Mesenteric fat pad (tissue), 1 donor: ENCODE results near the gene IGLL5. TPM values are rescaled to one million over a fixed set of nuclear protein-coding genes. Genes with fewer than 3 reads are reported as not detected.
"Not testable (repeated sequence)": the region's sequence is repeated elsewhere in the genome, so short reads cannot be mapped to it uniquely, and the experiment has no call there.

Experiments used
- DNase-seq: peaks from one replicate; pipeline ENCODE4 v3.0.0-alpha.2; 2020; ENCODE audit warnings: low spot score
- total RNA-seq: library from RNA; stranded (reverse); fragmentation: NEBNext Ultra II Directional; extraction: Animal tissue kit (Norgen Biotek cat#: 25700); gene quantifications from one replicate; pipeline ENCODE4 v1.2.1, GENCODE V29; 2021
- donor health status: DM: yes; HTN: yes; CAD: no.

IGLL5 gene
- total RNA-seq, 1 donor from 2014 or later, result not detected

GRCh38 chr22:22912988-22913253, 25.3 kb downstream of the IGLL5 start:
- DNase-seq, result no peak

GRCh38 chr22:22913989-22914388, 26.4 kb downstream of the IGLL5 start:
- no peak for DNase-seq

DNA sequence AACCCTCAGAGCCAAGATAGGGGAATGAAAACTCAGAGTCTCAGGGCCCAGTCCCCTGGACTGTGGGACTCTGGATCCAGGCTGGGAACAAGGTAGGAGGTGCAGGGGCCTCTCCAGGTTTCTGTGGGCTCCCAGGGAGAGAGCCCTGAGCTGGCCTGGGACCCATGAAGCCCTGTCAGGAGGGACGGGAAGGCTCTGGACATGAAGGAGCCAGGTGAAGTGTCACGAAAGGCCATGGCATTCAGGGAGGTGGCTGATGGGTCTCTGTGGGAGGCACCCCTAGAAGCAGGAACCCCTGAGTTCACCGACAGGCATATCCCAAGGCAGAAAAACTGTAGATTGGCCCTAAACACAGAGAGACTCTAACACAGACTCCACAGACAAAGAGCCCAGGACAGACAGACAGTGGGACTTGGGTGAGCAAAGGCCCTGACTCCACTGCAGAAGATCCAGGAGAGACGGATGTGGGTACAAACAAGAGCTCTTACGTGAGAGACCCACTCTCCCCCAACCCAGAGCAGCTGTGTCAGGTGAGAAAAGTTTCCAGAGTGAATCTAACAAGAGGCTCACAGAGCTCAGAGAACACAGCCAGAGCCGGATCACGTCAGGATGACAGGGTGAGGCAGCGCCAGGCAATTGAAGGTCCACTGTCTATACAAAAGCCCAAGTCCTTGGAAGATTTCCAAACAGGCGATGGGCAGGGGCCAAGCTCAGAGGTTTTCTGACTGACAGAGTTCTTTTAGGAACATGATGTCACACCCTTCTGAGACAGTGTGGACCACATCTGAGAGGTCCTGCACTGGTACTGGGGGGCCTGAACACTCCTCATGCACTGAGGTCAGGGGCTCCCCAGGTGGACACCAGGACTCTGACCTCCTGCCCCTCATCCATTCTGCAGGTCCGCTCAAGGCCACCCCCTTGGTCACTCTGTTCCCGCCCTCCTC, 27.4 kb downstream of the IGLL5 start:
- no peak for DNase-seq

- no peak for DNase-seq
Measured at GRCh38 chr22:22915670-22916035, 28.0 kb downstream of the IGLL5 start.

- DNase-seq, result no peak
Measured at GRCh38 chr22:22916215-22916951, 28.8 kb downstream of the IGLL5 start.

DNA sequence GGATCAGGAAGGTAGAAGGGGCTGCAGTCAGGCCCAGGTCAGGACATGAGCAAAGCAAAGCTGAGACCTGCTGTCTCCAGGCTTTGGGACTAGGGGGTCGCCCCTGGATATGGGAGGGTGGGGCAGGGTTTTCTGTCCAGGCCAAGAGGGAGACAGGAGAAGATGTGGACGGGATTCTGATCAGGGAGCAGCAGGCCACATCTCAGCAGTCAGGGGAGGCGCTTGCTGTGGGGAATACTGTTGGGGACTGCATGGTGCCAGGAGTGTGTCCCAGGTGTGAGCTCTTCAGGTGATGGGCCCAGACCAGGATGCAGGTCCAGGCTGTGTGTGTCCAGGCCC, 29.3 kb downstream of the IGLL5 start:
- DNase-seq, result no peak

- no peak for DNase-seq
Measured at GRCh38 chr22:22917377-22917776, 29.8 kb downstream of the IGLL5 start.

- DNase-seq, result no peak
Measured at GRCh38 chr22:22918297-22918965, 30.8 kb downstream of the IGLL5 start.

DNA sequence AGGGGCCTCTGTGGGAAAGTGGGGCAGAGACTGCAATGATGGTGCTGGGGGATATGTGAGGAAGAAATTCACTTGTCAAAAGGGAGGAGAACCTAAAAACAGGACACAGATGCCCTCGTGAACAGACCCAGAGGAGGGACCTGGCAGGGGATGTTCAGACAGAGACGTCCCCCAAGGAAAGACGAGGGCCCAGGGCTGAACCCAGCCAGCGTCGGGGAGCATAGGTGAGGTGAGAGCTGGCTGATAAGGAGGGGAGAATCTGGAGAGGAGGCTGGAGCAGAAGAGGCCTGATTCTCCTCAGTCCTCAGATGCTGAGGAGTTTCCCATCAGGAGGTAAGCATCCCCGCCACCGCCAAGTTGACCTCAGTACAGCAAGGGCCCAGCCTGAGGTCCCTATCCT, 31.4 kb downstream of the IGLL5 start:
- no peak for DNase-seq

DNA sequence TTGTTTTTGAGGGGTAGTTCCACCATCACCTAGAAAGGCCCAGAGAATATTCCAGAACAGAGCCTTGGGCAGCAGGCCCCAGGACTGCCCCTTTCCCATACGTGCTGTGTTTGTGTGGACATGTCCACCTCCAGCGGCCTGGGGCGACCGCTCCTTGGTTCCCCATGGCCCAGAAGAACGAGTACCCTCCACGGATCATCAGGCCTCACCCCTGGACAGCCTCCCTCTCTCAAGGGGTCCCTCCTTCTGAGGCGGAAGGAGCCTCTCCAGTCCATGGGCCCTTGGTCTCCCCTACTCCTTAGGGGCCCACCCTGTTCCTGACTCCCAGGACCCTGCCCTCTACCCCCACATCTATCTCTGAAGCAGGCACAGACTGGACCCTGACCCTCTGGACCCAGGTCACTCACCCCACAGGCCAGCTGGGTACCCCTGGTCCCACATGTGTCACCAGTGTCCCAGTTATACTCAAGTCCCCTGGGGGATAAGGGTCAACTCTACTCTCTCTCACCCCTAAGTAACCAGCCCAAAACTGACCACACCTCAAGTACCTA, 32.6 kb downstream of the IGLL5 start:
- no peak for DNase-seq

DNA sequence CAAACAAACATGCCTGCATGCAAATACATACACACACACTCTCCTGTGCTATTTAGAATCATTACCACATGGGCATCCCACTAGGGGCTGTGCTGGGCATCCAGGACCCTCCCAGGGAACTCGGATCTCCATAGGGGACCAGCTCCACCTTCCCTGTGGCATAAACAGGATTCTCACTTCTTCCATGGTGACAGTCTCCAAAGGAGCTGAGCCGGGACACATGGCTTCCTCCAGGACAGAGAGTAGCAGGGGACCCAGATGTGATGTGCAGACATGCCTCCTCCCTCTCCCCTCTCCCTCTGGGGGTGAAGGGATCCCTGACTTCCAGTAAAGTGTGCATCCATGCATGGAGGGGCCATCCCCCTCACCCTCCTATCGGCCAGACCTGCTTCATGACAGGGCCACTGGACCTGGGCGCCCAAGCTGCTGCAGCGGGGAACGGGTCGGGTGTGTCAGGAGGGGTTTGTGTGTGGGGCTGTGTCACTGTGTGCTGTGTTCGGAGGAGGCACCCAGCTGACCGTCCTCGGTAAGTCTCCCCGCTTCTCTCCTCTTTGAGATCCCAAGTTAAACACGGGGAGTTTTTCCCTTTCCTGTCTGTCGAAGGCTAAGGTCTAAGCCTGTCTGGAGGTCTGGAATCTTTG, 33.4 kb downstream of the IGLL5 start:
- no peak for DNase-seq

DNA sequence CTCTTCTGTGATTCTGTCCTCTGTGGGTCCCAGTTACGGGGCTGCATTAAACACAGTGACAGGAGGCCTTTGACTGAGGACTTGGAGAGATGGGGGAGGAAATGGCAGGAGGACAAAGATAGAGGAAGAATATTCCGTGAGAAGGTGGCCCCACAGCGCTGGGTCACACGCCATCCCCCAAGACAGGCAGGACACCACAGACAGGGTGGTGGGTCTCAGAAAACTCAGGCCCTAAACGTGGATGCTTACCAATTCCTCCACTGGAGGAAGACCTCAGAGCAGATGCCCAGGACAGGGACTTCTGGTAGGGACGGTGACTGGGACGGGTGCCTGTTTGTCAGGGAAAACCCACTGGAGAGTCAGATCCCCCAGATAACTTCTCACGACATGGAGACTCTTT, 34.0 kb downstream of the IGLL5 start:
- no peak for DNase-seq

DNA sequence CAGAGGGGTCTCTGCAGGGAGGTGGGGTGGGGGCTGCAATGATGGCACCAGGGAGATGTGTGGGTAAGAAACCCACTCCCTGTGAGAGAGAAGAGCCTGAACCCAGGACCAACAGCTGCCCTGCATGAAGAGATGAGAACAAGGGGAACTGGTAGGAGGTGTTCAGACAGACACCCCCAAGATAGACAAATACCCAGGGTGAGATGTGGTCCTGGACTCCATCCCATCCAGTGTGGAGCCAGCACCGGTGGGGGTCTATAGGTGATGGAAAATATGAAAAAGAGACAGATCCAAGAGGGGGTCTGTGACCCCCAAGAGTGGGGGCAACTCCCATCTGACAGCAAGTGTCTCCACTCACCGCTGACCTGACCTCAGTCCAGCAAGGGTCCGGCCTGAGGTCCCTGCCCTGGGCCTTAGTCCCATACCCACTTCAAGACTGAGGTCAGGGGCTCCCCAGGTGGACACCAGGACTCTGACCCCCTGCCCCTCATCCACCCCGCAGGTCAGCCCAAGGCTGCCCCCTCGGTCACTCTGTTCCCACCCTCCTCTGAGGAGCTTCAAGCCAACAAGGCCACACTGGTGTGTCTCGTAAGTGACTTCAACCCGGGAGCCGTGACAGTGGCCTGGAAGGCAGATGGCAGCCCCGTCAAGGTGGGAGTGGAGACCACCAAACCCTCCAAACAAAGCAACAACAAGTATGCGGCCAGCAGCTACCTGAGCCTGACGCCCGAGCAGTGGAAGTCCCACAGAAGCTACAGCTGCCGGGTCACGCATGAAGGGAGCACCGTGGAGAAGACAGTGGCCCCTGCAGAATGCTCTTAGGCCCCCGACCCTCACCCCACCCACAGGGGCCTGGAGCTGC, 34.7 kb downstream of the IGLL5 start:
- DNase-seq, result not testable (repeated sequence)

- no peak for DNase-seq
Measured at GRCh38 chr22:22922954-22923319, 35.3 kb downstream of the IGLL5 start.

DNA sequence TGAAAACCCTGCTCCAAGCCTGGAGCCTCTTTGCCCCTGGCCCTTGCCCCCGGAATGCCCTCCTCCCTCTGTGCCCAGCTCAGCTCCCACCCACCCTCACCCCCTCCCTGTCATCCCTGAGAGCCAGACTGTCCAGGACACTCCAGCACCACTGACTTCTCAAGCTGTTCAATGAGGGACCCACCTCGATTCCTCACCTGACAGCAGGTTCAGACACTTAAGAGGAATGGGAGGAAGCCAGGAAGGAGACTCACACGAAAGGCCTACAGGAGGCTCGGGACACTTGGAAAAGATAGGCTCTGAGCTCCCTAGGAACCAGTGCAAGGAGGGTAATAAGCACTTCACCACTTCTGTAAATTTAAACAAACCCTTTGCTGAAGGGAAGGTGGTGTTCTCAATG, 35.8 kb downstream of the IGLL5 start:
- no peak for DNase-seq

DNA sequence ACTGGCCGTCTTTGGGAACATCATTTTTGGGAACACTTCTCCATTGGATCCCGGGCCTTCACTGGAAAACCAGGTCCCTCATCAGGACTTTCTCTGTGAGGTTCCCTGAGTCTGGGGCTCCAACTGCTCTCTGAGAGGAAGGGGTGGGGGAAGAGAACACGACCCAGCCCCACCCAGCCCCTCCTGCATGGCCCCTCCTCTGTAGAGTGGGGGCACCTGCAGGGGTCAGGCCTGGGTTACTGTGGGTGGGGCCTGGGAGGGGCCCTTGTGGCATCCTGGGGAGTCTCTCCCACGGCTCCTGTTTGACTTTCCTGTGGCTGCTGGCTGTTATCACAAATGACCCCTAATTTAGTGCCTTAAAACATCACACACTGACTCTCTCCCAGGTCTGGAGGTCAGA, 36.3 kb downstream of the IGLL5 start:
- DNase-seq, result no peak

- no peak for DNase-seq
Measured at GRCh38 chr22:22924369-22925145, 36.9 kb downstream of the IGLL5 start.

GRCh38 chr22:22925146-22925804, 37.7 kb downstream of the IGLL5 start:
- DNase-seq, result no peak

DNA sequence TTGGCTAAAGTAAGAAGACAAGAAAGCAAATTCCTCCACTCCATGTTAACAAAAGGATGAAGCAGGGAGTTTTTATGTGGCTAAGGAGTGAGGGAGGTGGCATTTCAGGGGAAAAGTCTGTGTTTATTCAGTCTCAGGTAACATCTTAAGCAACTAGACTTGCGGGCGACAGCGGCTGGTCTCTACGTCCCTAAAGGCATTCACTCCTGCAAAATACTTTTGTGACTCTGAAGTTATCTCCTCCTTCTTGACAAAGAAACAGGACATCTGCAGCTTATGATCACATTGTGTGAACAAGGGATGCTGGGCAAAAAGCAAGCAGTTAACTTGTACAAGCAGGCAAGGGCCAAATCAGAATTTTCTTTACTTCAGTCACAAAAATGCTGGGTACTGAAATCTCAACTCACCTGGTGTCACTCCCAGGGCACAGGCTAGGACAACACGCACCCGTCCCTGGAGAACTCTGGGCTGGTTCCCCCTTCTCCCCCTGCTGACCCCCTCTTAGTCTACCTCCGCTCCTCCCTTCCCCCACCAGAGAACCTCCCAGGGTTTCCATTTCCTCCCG, 38.3 kb downstream of the IGLL5 start:
- no peak for DNase-seq
